GM21825 (cell line): ENCODE results near the gene PPP1R12B.
"Not testable (repeated sequence)": the region's sequence is repeated elsewhere in the genome, so short reads cannot be mapped to it uniquely, and the experiment has no call there.

Source experiments
- ATAC-seq: cut with Tn5 transposase; IDR thresholded peaks from one replicate; pipeline ENCODE4 v1.9.1; 2021; ENCODE audit warnings: mild to moderate bottlenecking, moderate library complexity; ENCODE audit not compliant: unreplicated experiment

PPP1R12B gene

DNA sequence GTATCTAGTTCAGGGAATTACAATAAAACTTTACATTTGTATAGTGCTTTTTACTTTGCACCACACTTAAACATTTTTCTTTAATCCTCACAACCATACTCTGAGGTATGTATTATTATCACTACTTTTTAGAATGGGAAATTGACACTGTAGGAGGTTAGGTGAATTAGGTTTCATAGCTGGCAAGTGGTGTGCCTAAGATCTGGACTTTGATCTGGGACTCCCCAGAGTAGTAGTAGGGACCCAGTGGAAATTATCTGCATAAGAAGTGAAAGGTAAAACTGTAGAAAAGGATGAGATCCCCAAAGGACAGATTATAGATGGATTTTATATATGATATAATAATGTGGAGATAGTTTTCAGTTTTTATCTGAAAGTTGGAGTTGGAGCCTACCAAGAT lies 85.6 kb downstream of the PPP1R12B start:
- no peak for ATAC-seq

DNA sequence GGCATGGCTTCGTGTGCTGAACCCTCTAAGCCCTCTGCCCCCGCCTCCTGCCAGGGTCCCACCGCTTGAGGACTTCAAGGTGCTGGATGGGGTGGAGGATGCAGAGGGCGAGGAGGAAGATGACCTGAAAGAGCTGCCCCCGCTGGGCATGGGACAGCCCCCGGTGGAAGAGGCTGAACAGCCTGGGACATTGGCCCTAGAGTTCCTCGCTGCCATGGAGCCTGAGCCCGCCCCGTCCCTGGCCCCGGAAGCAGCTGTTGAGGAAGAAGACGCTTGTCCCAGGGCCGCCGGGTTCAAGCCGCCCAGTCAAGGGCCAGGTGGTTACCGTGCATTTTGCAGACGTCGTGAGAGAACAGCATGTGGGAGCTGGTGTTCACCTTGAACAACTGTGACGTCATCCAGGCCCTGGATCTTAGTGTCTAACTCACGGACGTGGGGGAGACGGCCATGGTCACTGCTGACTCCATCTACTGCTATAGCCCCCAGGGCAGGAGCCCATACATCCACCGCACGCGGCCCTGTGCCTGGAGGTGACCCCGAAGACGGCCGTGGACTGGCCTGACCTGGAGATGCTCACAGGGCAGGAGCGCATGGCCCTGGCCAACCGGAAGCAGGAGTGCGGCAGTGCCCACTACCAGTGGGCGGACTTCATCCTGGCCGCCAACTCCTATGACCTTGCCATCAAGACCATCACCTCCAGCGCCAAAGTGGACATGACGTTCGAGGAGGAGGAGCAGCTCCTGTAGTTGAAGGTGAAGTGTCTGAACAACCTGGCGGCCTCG lies 90.1 kb downstream of the PPP1R12B start:
- ATAC-seq, result no peak

GRCh38 chr1:202439308-202439707 lies 90.8 kb downstream of the PPP1R12B start:
- ATAC-seq, result no peak

DNA sequence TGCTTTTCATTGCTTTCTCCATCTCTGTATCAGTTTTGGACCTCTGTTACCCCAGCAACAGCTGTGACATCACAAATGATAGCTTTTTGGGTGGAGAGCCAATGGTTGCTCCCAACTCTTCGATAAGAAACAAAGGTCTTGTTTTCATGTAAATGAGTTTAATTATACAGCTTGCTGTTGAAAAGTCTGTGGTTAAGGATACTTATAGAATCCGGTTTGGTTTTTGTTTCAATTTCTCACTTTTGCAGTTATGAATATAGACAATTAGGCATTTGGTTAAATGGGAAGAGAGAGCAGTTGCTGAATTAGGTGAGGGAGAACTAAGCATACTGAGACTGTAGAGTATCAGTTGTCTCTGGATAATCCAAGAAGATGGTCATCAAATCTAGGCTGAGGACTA lies 99.6 kb downstream of the PPP1R12B start:
- not testable (repeated sequence) for ATAC-seq

- not testable (repeated sequence) for ATAC-seq
Observed at GRCh38 chr1:202451641-202452040, 103.1 kb downstream of the PPP1R12B start.

GRCh38 chr1:202452508-202452907 lies 104.0 kb downstream of the PPP1R12B start:
- ATAC-seq, result no peak

- not testable (repeated sequence) for ATAC-seq
Observed at GRCh38 chr1:202456372-202457169, 108.1 kb downstream of the PPP1R12B start.

DNA sequence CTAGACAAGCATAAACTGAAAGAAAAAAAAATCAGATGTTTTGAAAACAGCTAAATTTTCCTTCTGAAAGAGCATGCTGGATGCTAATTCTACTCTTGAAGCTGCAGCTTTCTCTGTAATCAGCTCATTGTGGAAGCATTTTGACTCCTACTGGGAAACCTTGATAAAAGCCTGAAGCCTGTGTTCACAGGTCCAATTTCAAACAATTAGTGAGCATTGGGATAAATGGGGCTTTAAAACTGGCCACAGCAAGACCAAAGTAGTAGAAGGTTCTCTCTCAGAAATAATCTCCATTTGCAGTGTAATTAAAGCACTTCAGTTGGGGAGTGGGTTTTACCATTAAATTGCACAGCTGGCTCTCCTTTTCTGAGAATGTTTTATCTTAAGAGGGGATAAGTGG lies 110.2 kb downstream of the PPP1R12B start:
- ATAC-seq, result not testable (repeated sequence)

DNA sequence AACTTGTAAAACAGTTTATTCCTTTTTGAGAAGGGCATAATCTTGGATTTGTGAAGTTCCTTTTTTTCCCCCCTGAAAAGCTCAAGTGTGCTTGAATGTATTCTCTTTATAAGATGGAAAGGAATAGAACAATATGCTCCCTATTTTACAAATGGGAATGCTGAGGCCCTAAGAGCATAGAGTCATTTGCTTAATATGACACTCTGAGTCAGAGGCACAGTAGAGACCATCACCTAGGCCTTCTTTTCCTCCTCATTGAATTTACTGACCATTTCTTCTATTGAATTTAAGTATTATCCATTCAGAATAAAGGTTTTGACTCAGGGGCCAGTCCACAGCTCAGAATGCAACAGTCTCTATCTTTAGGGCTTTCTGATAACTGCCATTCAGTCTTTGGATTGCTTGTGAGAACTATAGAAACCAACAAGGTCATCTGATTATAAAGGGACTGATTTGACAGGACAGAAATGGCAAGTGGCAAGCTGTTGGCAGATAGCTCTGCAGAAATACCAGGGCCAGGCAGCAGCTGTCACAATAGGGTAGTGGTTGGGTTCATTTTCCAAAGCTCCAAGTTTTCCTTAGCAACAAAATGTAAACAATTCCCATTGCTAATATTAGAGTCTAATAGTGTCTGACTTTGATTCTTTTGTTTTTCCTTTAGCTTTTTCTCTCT lies 111.1 kb downstream of the PPP1R12B start:
- not testable (repeated sequence) for ATAC-seq

- not testable (repeated sequence) for ATAC-seq
Observed at GRCh38 chr1:202460143-202460495, 111.6 kb downstream of the PPP1R12B start.

DNA sequence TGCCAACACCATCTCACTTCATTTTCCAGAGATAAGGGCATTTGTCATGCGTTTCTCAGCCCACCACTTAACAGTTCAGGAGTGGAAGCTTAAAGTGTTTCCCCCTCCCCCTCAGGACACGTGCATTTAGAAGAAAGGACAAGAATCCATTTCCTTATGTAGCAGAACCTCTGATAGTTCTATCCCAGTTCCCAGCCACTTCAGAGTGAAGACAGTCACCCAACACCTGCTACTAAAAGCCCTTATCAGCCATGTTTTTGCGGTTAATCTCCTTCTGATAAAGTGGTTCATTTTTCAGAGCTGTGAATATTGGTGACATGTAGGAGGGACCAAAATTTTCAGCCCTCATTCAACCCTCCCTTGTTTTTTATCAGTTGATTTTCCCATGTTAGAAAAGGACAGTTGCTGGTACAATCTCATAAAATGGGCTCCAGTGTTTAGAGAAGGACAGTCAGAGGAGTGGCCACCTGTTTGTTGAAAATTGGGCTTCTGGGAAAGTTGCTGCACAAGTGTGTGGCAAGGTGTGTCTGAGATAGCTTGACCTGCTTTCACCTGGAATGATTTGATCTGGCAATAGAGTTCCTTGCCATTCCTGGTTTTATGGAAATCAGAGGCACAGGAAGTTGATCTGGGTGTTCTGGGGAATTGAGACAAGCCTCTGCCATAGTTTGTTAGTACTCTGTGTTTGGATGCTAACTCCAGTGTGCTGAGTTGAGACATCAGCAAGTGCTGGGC lies 114.0 kb downstream of the PPP1R12B start:
- no peak for ATAC-seq

DNA sequence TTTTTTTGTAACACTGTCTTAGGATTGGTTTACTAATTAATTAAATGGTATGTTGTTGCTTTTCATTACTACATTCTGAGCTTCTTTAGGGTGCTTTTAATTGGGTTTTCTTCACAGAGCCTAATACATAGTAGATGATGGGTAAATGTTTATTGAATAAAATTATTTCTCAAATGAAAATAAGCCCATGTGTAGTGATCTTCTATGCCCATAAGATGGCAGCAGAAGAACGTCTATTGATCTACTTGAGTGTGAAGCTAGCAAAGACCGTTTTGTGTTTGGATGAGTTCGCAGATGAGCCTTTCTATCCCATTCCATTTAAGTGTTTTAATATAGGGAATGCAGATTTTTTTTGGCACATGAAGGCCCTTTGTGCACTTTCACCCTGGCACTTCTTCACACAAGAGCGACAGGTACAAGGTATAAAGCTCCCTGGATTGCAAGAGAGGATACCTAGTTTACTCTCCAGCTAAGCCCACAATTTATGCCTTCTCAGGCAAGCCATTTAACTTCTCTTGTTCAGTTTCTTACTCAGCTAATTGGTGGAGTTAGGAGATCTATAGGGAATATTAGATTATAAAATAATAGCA lies 115.7 kb downstream of the PPP1R12B start:
- not testable (repeated sequence) for ATAC-seq

DNA sequence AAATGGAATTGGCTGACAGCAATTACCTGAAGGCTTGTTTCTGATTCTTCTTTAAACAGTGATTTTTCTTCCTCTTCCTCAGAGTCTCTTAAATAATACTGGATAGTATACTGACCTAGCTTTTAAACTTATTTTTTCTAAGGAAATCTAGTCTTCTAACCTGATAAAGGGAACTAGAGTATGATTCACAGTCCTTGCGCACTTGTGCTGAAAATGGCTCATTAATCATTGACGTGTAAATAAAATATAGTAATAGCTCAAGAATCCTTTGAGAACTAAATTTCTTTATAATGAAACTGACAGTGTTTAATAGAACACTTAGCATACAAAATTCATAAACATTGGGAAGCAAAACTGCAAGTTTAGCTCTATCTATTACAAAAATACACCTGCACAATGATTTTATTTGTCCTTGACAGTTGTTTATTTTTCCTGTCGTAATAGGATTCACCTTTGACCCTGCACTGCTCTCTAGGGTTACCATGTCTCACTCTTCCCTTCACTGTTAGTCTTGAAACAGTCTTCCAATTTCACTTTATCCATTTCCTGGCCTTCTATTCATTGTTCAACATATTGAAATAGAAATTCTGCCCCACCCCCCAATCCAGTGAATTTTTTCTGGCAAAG lies 117.3 kb downstream of the PPP1R12B start:
- ATAC-seq, result not testable (repeated sequence)

- ATAC-seq, result not testable (repeated sequence)
Observed at GRCh38 chr1:202466339-202466738, 117.8 kb downstream of the PPP1R12B start.

- ATAC-seq, result not testable (repeated sequence)
Observed at GRCh38 chr1:202467381-202467780, 118.9 kb downstream of the PPP1R12B start.

DNA sequence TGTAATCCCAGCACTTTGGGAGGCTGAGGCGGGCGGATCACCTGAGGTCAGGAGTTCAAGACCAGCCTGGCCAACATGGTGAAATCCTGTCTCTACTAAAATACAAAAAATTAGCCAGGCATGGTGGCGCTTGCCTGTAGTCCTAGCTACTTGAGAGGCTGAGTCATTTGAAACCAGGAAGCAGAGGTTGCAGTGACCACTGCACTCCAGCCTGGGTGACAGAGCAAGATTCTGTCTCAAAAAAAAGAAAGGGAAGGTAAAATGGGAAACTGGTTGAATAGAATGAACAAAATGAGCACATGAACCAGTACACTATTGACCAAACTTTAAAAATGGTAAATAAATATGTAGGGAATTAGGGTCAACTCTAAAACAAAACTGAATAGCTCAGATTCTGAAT lies 120.2 kb downstream of the PPP1R12B start:
- ATAC-seq, result not testable (repeated sequence)

DNA sequence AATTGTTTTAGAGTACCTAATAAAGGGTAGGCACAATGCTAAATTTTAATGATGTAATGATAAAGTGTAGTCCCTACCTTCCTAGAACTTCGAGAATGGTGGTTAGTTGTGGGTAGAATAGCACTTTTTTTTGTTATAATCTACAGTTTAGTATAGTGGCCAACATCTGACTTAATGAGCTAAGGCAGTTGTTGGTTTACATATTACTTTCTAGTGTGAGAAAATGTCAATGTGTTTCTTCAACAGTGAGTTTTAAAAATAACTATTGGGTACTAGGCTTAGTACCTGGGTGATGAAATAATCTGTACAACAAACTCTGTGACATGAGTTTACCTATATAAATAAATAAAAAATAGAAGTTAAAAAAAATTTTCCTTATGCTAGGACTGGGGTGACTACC lies 120.6 kb downstream of the PPP1R12B start:
- ATAC-seq, result not testable (repeated sequence)

DNA sequence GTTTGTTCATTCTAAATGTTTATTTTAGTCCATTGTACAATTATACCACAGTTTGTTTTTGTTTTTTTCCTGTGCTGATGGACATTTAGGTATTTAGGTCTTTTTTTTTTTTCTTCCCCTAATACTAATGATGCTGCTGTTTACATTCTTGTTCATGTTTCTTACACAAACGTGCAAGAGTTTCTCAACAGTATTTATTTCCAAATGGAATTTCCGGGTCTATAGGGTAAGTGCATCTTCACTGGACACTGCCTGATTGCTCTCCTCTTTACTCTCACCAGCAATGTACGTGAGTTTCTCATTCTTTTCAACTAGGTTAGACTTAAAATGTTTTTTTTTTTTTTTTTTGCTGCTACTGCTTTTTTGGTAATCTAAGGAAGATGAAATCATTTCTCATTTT lies 122.7 kb downstream of the PPP1R12B start:
- no peak for ATAC-seq

GRCh38 chr1:202472347-202473124 lies 124.0 kb downstream of the PPP1R12B start:
- ATAC-seq, result not testable (repeated sequence)
